SK-N-SH (cell line): ENCODE results near the gene PGS1.

Source experiments
- CHD2 ChIP-seq: fragments of 150-350 bp; IDR thresholded peaks from 2 replicates; pipeline ENCODE4 v1.6.1; 2018; ENCODE audit warnings: low read length; ENCODE audit not compliant: partially characterized antibody
- CTCF ChIP-seq: fragments of 200-600 bp; sonication (generic); IDR thresholded peaks from 2 replicates; pipeline ENCODE4 v1.6.1; 2017; ENCODE audit warnings: antibody characterized with exemption, mild to moderate bottlenecking, moderate library complexity
- EP300 ChIP-seq, 2 experiments: IDR thresholded peaks; 2 replicates each; pipeline versions ENCODE4 v1.4.0 to v1.6.1; 2012; ENCODE audit warnings: borderline replicate concordance in 1 of 2, low read depth in 1 of 2, low read length in 1 of 2
- FOXM1 ChIP-seq: IDR thresholded peaks from 2 replicates; pipeline ENCODE4 v1.4.0; 2012; ENCODE audit warnings: low read depth, mild to moderate bottlenecking
- GABPA ChIP-seq: IDR thresholded peaks from 2 replicates; pipeline ENCODE4 v1.4.0; 2012; ENCODE audit warnings: low read depth, mild to moderate bottlenecking
- MAX ChIP-seq: IDR thresholded peaks from 2 replicates; pipeline ENCODE4 v1.4.0; 2012; ENCODE audit warnings: low read depth
- MXI1 ChIP-seq: IDR thresholded peaks from 2 replicates; pipeline ENCODE4 v1.6.1; 2012; ENCODE audit warnings: mild to moderate bottlenecking, low read depth, low read length, improper control_type of control experiment
- POLR2AphosphoS5 ChIP-seq: IDR thresholded peaks from 2 replicates; pipeline ENCODE4 v1.6.1; 2012; ENCODE audit warnings: low read depth, low read length
- RAD21 ChIP-seq: IDR thresholded peaks from 2 replicates; pipeline ENCODE4 v1.6.1; 2012; ENCODE audit warnings: mild to moderate bottlenecking, low read length
- RFX5 ChIP-seq: IDR thresholded peaks from 2 replicates; pipeline ENCODE4 v1.6.1; 2012; ENCODE audit warnings: mild to moderate bottlenecking, improper control_type of control experiment, low read length
- SMC3 ChIP-seq: IDR thresholded peaks from 2 replicates; pipeline ENCODE4 v1.6.1; 2012; ENCODE audit warnings: low read depth, low read length, improper control_type of control experiment
- YY1 ChIP-seq: IDR thresholded peaks from 2 replicates; pipeline ENCODE4 v1.4.0; 2012; ENCODE audit warnings: low read depth, mild to moderate bottlenecking
- ZBTB33 ChIP-seq: IDR thresholded peaks from 2 replicates; pipeline ENCODE4 v1.4.0; 2012; ENCODE audit warnings: low read depth, borderline replicate concordance

- TF ChIP-seq FOXM1 (no peak), RFX5 (no peak), CTCF (no peak), YY1 (no peak), RAD21 (no peak), MAX (no peak), CHD2 (no peak), POLR2AphosphoS5 (no peak), MXI1 (no peak), SMC3 (no peak), EP300 (IDR thresholded peaks at IDR 0.05; ENCODE audit: borderline replicate concordance in 1 of 2, low read depth in 1 of 2, low read length in 1 of 2) (no peak), GABPA (no peak), ZBTB33 (no peak)
Observed at GRCh38 chr17:78427140-78427539, 48.7 kb downstream of the PGS1 start.
